OCI-LY3 (cell line): ENCODE measurements around the gene HPCAL1.

Experiments used
- H2AFZ ChIP-seq: fragments of 200-600, 300-600 bp; shearing (Covaris generic); 2 replicates; pipeline ENCODE4 v1.6.0; 2014; ENCODE audit warnings: antibody characterized with exemption, low read depth, low read length
- H3K27ac ChIP-seq: fragments of 200-600, 300-600 bp; sonication (generic); 2 replicates; pipeline ENCODE4 v1.5.1; 2014; ENCODE audit warnings: mild to moderate bottlenecking, low read length, moderate library complexity, mixed read lengths
- H3K27me3 ChIP-seq: fragments of 200-600, 300-600 bp; sonication (generic); 2 replicates; pipeline ENCODE4 v1.6.1; 2014; ENCODE audit warnings: low read depth, low read length, mixed read lengths
- H3K36me3 ChIP-seq: fragments of 200-600, 300-600 bp; sonication (generic); replicated peaks from 2 replicates; pipeline ENCODE3; 2014; ENCODE audit warnings: low read depth, low read length, mixed read lengths
- H3K4me1 ChIP-seq: fragments of 300-600, 200-600 bp; sonication (generic); 2 replicates; pipeline ENCODE4 v1.6.1; 2014; ENCODE audit warnings: low read length, mixed read lengths
- H3K4me2 ChIP-seq: fragments of 200-600, 300-600 bp; sonication (generic); 2 replicates; pipeline ENCODE4 v1.6.1; 2014; ENCODE audit warnings: low read length, mixed read lengths
- H3K4me3 ChIP-seq: fragments of 300-600, 200-600 bp; sonication (generic); 2 replicates; pipeline ENCODE4 v1.5.1; 2014; ENCODE audit warnings: antibody characterized with exemption, mild to moderate bottlenecking, low read length, moderate library complexity
- H3K79me2 ChIP-seq: fragments of 300-600, 200-600 bp; shearing (Covaris generic); 2 replicates; pipeline ENCODE4 v1.6.1; 2014; ENCODE audit warnings: mild to moderate bottlenecking, low read length, mixed read lengths
- H3K9ac ChIP-seq: fragments of 300-600, 200-600 bp; shearing (Covaris generic); 2 replicates; pipeline ENCODE4 v1.6.0; 2014; ENCODE audit warnings: mild to moderate bottlenecking, low read length, moderate library complexity
- H3K9me3 ChIP-seq: fragments of 200-600, 300-600 bp; shearing (Covaris generic); 2 replicates; pipeline ENCODE4 v1.6.1; 2014; ENCODE audit warnings: low read length, mixed read lengths; ENCODE audit not compliant: insufficient read depth
- H4K20me1 ChIP-seq: fragments of 200-600, 300-600 bp; sonication (generic); 2 replicates; pipeline ENCODE4 v1.6.1; 2016; ENCODE audit warnings: low read length, mixed read lengths; ENCODE audit not compliant: insufficient read depth
- EZH2phosphoT487 ChIP-seq: fragments of 200-600 bp; shearing (Covaris generic); IDR thresholded peaks from 2 replicates; pipeline ENCODE4 v1.6.1; 2018; ENCODE audit warnings: antibody characterized with exemption, mixed run types, low read depth
- TF ChIP-seq, protein P1 (sequence below): fragments of 200-600, 300-600 bp; sonication (generic); IDR thresholded peaks from 2 replicates; pipeline ENCODE4 v1.5.1; 2014; ENCODE audit warnings: antibody characterized with exemption, low read length, low read depth

Gene HPCAL1

GRCh38 chr2:10255189-10256030 lies 47.3 kb upstream of the HPCAL1 start:
- no peaks in the 10 kb centered on the region for H3K4me1 ChIP-seq
- no peak overlapping the region for H3K27ac ChIP-seq
- TF ChIP-seq, protein P1, sequence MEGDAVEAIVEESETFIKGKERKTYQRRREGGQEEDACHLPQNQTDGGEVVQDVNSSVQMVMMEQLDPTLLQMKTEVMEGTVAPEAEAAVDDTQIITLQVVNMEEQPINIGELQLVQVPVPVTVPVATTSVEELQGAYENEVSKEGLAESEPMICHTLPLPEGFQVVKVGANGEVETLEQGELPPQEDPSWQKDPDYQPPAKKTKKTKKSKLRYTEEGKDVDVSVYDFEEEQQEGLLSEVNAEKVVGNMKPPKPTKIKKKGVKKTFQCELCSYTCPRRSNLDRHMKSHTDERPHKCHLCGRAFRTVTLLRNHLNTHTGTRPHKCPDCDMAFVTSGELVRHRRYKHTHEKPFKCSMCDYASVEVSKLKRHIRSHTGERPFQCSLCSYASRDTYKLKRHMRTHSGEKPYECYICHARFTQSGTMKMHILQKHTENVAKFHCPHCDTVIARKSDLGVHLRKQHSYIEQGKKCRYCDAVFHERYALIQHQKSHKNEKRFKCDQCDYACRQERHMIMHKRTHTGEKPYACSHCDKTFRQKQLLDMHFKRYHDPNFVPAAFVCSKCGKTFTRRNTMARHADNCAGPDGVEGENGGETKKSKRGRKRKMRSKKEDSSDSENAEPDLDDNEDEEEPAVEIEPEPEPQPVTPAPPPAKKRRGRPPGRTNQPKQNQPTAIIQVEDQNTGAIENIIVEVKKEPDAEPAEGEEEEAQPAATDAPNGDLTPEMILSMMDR = no peak
- no peak for TF ChIP-seq EZH2phosphoT487
- no peaks in the 10 kb centered on the region for H4K20me1 ChIP-seq
- no peak overlapping the region for H3K4me3 ChIP-seq
- no peak overlapping the region for H3K4me2 ChIP-seq
- no peaks in the 10 kb centered on the region for H3K9me3 ChIP-seq
- H2AFZ ChIP-seq = no peak overlapping the region
- peaks cover 7% of the 10 kb centered on the region for H3K27me3 ChIP-seq
- H3K79me2 ChIP-seq = no peaks in the 10 kb centered on the region
- H3K36me3 ChIP-seq = no peaks in the 10 kb centered on the region
- H3K9ac ChIP-seq = no peak overlapping the region

DNA sequence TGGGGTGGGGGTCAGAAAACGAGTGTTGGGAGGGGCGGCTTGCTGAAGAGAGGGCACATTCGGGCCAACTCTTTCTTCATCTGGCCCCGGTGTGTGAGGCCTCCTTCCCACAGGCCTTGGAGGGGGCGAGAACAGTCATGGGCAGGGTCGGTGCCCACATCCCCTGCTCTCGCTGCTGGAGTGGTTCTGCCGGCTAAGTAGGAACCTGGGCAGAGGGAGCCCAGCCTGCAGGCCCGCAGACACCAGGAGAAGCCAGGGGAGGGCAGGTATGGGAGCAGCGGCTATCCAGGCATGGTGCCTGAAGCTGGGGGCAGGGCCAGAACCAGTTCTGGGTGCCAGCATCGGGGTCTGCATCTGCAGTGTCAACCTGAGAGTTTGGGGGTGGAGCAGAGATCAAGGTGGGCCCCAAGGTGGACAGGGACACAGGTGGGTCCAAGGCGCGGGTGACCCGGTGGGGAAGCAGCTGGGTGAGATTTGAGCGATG lies 46.6 kb upstream of the HPCAL1 start:
- no peak overlapping the region for H3K27ac ChIP-seq

DNA sequence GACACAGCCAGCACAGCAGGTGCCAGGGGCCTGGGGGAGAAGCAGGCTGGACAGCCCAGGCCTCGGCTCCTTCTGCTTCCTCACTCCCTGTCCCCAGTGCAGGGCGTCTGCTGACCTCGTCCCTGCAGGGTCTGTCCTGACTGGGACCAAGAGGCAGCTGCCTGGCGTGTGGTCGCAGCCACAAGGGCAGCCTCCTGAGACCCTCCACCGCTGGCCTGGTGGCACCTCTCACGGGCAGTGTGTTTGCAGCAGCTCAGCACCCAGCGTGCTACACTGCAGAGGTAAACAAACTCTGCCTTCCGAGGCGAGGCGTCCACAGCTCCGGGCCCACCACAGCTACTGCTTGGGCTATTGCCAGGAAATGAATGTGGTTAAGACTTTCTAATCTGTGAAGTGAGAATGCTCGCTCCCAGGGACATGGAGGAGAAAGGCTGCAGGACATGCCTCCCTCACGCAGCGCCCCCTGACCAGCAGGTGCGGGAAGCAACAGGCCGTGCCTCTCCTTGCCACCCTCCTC lies 46.1 kb upstream of the HPCAL1 start:
- Histone ChIP-seq H4K20me1 (no peaks in the 10 kb centered on the region), H3K4me3 (no peak overlapping the region), H3K4me1 (no peaks in the 10 kb centered on the region), H3K79me2 (no peaks in the 10 kb centered on the region), H2AFZ (no peak overlapping the region), H3K36me3 (no peaks in the 10 kb centered on the region), H3K4me2 (no peak overlapping the region), H3K27me3 (peaks cover 7% of the 10 kb centered on the region), H3K9ac (no peak overlapping the region), H3K9me3 (no peaks in the 10 kb centered on the region), H3K27ac (no peak overlapping the region)
- no peak for TF ChIP-seq EZH2phosphoT487
- TF ChIP-seq, protein P1 = no peak

More for the DNA sequence above, 46.6 kb upstream of the HPCAL1 start:
- Histone ChIP-seq H3K4me3 (no peak overlapping the region), H2AFZ (no peak overlapping the region), H3K9ac (no peak overlapping the region), H3K9me3 (no peaks in the 10 kb centered on the region), H3K36me3 (no peaks in the 10 kb centered on the region), H3K4me1 (no peaks in the 10 kb centered on the region), H3K27me3 (peaks cover 7% of the 10 kb centered on the region), H3K4me2 (no peak overlapping the region), H3K79me2 (no peaks in the 10 kb centered on the region), H4K20me1 (no peaks in the 10 kb centered on the region)
- no peak for TF ChIP-seq EZH2phosphoT487
- TF ChIP-seq, protein P1 = no peak

DNA sequence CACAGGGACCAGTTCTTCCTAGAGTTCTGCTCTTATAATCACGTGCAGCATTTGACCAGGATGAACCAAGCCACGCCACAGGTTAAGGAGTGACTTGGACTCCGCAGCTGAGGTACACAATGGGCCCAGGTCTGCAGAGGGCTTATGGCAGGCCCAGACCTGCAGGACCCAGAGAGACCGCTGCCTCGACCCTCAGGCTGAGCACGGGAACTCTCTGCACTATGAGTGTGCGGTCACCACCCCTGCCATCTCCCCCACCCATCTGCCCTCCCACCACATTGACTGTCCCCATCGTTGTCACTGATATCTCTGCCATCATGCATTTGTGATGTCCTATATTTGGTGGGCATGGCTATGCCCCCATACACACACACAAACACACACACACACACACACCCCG lies 45.7 kb upstream of the HPCAL1 start:
- no peak overlapping the region for H2AFZ ChIP-seq
- no peak for TF ChIP-seq EZH2phosphoT487
- TF ChIP-seq, protein P1 = no peak
- H3K27ac ChIP-seq = no peak overlapping the region
- H3K27me3 ChIP-seq = peaks cover 7% of the 10 kb centered on the region
- no peaks in the 10 kb centered on the region for H4K20me1 ChIP-seq
- H3K79me2 ChIP-seq = no peaks in the 10 kb centered on the region
- no peaks in the 10 kb centered on the region for H3K4me1 ChIP-seq
- H3K4me2 ChIP-seq = no peak overlapping the region
- H3K9ac ChIP-seq = no peak overlapping the region
- no peaks in the 10 kb centered on the region for H3K9me3 ChIP-seq
- no peaks in the 10 kb centered on the region for H3K36me3 ChIP-seq
- H3K4me3 ChIP-seq = no peak overlapping the region
